Activated T-helper 17 cell treated with anti-CD3 and anti-CD28 coated beads, Interleukin-2, amount 50 U/mL, for 72 hours (primary cell): Measurements from ENCODE around the gene CDK17. TPM values are rescaled to one million over a fixed set of nuclear protein-coding genes. Genes with fewer than 3 reads are reported as not detected.
"Not testable (repeated sequence)": the region's sequence is repeated elsewhere in the genome, so short reads cannot be mapped to it uniquely, and the experiment has no call there.

Experiments used
- ATAC-seq: fragments of 150-1000 bp; cut with Tn5 transposase; replicated peaks from 2 replicates; pipeline ENCODE4 v1.10.0; 2021; ENCODE audit warnings: mild to moderate bottlenecking, moderate library complexity
- H3K27ac Mint-ChIP-seq: one replicate; pipeline ENCODE4 v1.8.0; 2022; ENCODE audit warnings: mixed read lengths
- H3K27me3 Mint-ChIP-seq: one replicate; pipeline ENCODE4 v1.8.0; 2022; ENCODE audit warnings: mixed read lengths
- H3K36me3 Mint-ChIP-seq: one replicate; pipeline ENCODE4 v1.8.0; 2022; ENCODE audit warnings: low read depth, mild to moderate bottlenecking, mixed read lengths
- H3K4me1 Mint-ChIP-seq: one replicate; pipeline ENCODE4 v1.8.0; 2022; ENCODE audit warnings: mixed read lengths
- H3K4me3 Mint-ChIP-seq: one replicate; pipeline ENCODE4 v1.8.0; 2022; ENCODE audit warnings: mild to moderate bottlenecking, mixed read lengths
- H3K9me3 Mint-ChIP-seq: one replicate; pipeline ENCODE4 v1.8.0; 2022; ENCODE audit warnings: mixed read lengths
- total RNA-seq, 2 donors: library from RNA; stranded (reverse); gene quantifications; one replicate each; pipeline ENCODE4 v1.2.3, GENCODE V29; 2022

The CDK17 gene
- total RNA-seq, result 10 to 100 TPM; 28.5 to 38.1 TPM

DNA sequence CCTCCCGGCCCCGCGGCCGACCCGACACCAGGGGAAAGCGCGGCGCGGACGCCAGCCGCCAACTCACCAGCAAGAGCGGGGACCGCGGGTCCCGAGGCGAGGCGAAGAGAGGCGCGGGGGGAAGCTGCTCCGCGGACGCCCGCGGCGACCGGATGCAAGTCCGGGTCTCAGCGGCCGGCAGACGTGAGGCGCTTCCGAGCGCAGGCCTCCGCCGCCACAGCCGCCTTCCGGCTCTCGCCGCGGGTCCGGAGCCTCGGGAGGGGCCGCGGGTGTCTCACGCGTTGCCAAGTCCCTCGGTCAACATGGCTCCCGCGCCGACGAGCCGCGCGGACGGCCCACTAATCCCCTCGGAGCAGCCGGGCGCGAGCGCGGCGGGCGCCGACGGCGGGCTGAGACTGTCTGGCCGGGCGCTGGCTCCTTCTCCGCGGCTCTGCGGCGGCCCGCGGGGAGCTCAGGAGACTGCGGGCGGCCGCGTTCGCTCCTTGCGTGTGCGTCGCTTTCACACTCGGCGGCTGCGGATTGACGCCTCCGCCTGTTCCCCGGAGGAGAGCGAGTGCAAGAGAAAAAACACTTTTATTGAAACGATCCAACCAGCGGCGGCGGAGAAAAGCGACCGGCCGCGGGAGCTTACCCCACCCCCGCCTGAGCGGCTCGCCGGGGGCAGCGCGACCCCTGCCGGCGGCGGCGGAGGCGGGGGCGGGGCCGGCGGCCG lies at the start of gene CDK17:
CDK17 (minus strand) TSS at position 521 of the 712 bp plus-strand sequence. CDS start 65,603 bp downstream, outside the sequence.
- H3K9me3 Mint-ChIP-seq, result no peaks in the 10 kb centered on the region
- peaks cover 27% of the 10 kb centered on the region for H3K4me1 Mint-ChIP-seq
- peak; percentile 66 for ATAC-seq
- H3K27ac Mint-ChIP-seq, result peak within 1 kb of the TSS; percentile 92
- peak within 1 kb of the TSS; percentile 95 for H3K4me3 Mint-ChIP-seq
- no peaks in the 10 kb centered on the region for H3K27me3 Mint-ChIP-seq
- peaks cover 11% of the 10 kb centered on the region for H3K36me3 Mint-ChIP-seq

DNA sequence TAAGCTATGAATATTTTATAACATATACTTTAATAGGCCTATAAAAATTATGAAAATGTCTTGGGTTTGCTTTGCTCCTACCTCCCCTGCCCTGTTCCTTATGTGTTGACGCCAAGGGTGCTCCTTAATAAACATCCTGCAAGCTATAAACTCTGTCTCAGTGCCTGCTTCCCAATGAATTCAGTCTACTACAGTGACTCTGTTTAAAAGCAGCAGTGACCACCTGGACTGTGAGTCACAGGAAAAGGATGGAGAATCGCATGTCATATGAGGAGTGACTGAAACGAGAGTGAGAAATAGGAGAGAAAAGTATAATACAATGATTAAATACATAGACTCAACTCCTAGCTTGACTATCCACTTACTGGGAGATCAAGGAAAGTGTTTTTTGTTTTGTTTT lies 48.1 kb upstream of the CDK17 start:
- Mint-ChIP-seq H3K36me3 (no peaks in the 10 kb centered on the region), H3K9me3 (no peaks in the 10 kb centered on the region), H3K27me3 (no peaks in the 10 kb centered on the region), H3K4me1 (peaks cover 14% of the 10 kb centered on the region), H3K27ac (no peak overlapping the region), H3K4me3 (no peak overlapping the region)
- ATAC-seq, result no peak

DNA sequence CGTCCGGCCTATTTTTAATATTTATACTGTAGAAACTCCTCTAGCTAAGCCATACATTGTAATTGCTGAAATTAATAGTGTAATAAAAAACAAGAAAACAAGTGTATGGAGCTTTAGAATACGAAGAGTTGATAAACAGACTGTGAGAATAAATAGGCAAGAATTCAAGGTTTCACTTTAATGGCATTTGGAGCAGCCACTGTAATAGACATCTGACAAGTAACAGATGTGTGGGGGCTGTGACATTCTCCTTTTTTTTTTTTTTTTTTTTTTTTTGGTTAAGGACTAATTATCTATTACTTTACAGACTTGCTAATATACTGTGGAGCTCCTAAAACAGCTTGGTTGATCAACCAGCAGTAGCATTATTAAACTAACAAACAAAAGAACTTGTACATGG lies 47.0 kb upstream of the CDK17 start:
- no peak for ATAC-seq
- H3K27me3 Mint-ChIP-seq, result no peaks in the 10 kb centered on the region
- H3K36me3 Mint-ChIP-seq, result no peaks in the 10 kb centered on the region
- H3K4me3 Mint-ChIP-seq, result no peak overlapping the region
- H3K27ac Mint-ChIP-seq, result peak overlapping the region; percentile 95
- peaks cover 14% of the 10 kb centered on the region for H3K4me1 Mint-ChIP-seq
- no peaks in the 10 kb centered on the region for H3K9me3 Mint-ChIP-seq

DNA sequence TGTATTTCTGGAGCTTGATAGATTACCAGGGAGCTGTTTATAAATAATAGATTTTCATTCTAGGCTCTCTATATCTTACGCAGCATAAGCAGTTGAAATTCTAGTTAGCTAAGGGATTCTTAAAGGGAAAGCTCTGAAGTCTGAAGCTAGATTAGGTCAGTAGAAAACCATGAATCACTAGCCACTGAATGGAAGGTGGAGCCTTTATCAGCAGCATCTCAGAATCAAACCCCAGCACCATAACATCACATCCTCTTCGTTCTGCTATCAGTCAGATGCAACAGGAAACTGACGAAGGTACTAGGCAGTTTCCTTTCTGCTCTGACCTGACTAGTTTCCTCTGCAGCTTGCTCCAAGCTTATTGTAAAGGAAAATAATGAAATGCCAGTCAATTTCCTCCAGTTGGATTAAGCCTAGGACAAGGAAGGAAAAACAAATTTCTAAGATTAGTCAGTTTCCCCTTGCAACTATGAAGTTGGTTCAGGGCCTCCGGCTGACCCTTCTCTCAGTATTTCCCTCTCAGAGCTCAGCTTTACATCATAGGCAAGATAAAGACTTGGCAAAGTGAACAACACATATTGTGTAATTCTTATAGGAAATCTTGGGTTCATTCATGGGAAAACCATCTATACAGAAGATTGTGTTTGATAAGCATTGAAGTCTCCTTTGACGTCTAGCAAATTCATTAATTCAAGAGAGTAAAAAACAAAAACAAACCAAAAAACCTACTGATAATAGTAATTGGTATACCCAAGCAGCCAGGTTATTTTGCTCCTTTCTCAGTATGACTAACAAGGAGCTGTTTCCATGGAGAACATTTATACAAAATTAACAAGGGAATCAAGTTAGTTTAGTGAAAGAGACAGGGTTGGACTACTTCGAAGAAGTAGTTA lies 45.7 kb upstream of the CDK17 start:
- Mint-ChIP-seq H3K9me3 (no peaks in the 10 kb centered on the region), H3K27ac (peak overlapping the region; percentile 95), H3K4me3 (peak overlapping the region; percentile 81), H3K27me3 (no peaks in the 10 kb centered on the region), H3K4me1 (peaks cover 20% of the 10 kb centered on the region), H3K36me3 (no peaks in the 10 kb centered on the region)
- peak; percentile 99 for ATAC-seq

DNA sequence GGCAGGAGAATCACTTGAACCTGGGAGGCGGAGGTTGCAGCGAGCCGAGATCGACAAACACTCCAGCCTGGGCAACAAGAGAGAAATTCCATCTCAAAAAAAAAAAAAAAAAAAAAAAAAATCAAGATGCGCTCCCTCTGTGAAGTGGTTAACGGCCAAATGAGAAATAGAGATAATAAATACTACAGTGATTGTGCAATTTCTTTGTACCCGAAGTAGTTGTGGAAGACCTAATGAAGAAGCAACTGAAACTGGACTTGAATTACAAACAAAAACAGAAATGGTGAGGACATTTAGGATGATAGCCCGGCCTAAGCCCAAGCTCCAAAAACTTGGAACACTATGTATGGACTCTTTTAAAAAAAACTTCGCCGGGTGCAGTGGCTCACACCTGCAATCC lies 44.2 kb upstream of the CDK17 start:
- no peaks in the 10 kb centered on the region for H3K9me3 Mint-ChIP-seq
- no peaks in the 10 kb centered on the region for H3K27me3 Mint-ChIP-seq
- no peak for ATAC-seq
- peaks cover 20% of the 10 kb centered on the region for H3K4me1 Mint-ChIP-seq
- H3K36me3 Mint-ChIP-seq, result no peaks in the 10 kb centered on the region
- peak overlapping the region; percentile 81 for H3K4me3 Mint-ChIP-seq
- peak overlapping the region; percentile 52 for H3K27ac Mint-ChIP-seq

DNA sequence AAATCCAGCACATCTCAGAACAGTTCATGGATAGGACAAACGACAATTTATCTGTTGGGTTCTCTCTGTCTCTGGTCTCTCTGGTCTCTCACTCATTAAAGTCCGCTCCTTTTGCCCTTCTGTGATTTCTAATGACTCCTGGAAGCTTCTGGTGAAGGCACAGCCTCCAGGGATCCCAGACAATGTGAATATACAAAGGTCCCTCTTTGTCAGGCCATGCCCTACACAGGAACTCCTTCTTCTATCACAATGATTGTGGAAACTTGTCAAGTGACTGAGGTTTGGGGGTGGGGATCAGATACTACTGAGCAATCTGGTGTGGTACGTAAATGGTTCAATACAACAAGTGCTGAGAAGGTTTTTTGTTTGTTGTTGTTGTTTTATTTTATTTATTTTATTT lies 42.7 kb upstream of the CDK17 start:
- Mint-ChIP-seq H3K4me3 (no peak overlapping the region), H3K27me3 (no peaks in the 10 kb centered on the region), H3K4me1 (peaks cover 20% of the 10 kb centered on the region), H3K36me3 (no peaks in the 10 kb centered on the region), H3K27ac (no peak overlapping the region), H3K9me3 (no peaks in the 10 kb centered on the region)
- no peak for ATAC-seq

DNA sequence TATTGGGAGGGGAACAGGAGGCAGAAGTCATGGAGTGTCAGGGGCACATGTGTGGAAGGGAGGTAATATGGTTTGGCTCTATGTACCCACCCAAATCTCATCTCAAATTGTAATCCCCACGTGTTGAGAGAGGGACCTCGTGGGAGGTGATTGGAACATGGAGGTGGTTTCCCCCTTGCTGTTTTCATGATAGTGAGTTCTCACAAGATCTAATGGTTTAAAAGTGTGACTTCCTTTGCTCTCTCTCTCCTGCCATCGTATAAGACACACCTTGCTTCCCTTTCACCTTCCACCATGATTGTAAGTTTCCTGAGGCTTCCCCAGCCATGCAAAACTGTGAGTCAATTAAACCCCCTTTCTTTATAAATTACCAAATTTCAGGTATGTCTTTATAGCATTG lies 41.6 kb upstream of the CDK17 start:
- Mint-ChIP-seq H3K27me3 (no peaks in the 10 kb centered on the region), H3K4me3 (no peak overlapping the region), H3K36me3 (no peaks in the 10 kb centered on the region), H3K9me3 (no peaks in the 10 kb centered on the region), H3K27ac (no peak overlapping the region), H3K4me1 (peaks cover 20% of the 10 kb centered on the region)
- no peak for ATAC-seq

DNA sequence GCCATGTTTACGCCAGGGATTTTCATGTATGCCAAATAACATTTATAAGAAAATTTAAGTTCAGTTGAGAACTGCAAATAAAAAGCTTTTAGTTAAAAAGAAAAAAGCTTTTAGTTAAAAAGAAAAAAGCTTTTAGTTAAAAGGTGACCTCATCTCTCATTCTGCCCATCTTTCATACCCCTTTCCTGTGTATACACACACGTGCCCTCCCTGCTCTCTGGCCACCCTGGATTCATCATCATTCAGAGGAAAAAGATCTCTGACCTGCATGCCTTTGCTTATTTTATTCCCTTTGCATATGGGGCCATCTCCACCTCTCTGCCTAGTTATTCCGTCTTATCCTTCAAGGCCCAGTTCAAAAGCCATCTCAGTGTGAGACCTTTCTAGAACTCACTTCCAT lies 38.1 kb upstream of the CDK17 start:
- H3K36me3 Mint-ChIP-seq, result no peaks in the 10 kb centered on the region
- no peaks in the 10 kb centered on the region for H3K27me3 Mint-ChIP-seq
- no peaks in the 10 kb centered on the region for H3K9me3 Mint-ChIP-seq
- no peak overlapping the region for H3K4me3 Mint-ChIP-seq
- ATAC-seq, result no peak
- H3K27ac Mint-ChIP-seq, result no peak overlapping the region
- peaks cover 12% of the 10 kb centered on the region for H3K4me1 Mint-ChIP-seq

DNA sequence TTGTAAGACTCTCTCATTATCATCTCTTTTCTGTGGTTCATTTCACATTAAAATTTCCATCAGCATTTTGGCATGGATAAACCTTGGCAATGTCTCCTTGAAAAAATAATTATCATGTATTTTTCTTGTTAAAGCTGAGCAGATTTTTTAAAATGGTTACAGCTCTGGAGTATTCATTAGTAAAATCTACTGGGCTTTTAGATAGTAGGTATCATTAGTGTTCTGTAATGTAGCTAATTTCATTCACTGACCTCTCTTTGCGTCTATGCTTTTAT lies 36.9 kb upstream of the CDK17 start:
- Mint-ChIP-seq H3K4me3 (no peak overlapping the region), H3K27me3 (no peaks in the 10 kb centered on the region), H3K36me3 (no peaks in the 10 kb centered on the region), H3K4me1 (peaks cover 11% of the 10 kb centered on the region), H3K9me3 (no peaks in the 10 kb centered on the region), H3K27ac (no peak overlapping the region)
- ATAC-seq, result no peak

DNA sequence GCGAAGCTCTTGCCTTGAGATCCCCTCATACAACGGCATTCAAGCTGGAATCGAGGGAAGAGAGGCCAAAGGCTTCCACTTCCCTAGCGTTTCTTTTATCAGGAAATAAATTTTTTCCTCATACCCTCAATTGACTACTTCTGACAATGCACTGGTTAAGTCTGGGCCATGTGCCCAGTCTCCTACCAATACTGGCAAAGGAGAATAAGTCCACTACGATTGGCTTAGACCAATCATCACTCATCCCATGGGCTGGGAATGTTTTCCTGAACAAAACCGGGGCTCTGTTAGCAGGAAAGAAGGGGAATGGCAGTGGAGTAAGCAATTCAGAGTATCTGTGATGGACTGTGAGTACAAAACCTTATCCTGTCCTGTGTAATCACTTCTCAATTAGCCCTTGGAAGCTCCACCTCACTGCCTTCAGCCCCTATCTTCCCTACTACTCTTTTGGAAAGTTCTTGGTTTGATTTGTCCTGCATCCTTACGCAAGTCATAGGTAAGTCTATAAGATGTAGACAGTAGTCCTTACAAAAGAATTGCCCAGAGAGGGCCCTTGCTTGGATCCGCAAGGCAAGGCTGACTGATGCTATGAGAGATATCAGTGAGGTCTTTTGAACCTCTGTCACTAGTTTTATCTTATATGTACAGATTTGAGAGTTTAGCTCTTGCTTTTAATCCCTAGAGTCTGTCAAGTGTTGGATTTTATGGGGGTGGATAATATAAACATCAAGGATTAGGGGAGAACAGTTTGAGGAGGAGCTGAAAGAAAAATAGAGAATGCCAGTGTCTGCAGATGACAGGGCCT lies 36.3 kb upstream of the CDK17 start:
- Mint-ChIP-seq H3K4me1 (peaks cover 6% of the 10 kb centered on the region), H3K9me3 (no peaks in the 10 kb centered on the region), H3K4me3 (no peak overlapping the region), H3K36me3 (no peaks in the 10 kb centered on the region), H3K27ac (no peak overlapping the region), H3K27me3 (no peaks in the 10 kb centered on the region)
- ATAC-seq, result no peak

DNA sequence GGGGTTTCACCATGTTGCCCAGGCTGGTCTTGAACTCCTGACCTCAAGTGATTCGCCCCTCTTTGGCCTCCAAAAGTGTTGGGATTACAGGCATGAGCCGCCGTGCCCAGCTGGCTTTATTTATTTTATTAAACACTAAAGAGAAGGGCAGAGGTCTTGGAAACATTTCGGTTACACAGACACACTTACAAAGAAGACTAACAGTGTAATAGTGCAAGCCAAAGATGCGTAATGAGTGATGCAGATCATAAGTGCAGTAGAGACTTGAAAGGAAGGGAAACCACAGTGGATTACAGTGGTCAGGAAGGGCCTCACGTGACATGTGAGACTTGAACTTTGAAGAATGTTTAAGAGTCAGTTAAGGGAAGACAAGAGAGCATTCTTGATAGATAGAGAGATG lies 33.9 kb upstream of the CDK17 start:
- no peaks in the 10 kb centered on the region for H3K27me3 Mint-ChIP-seq
- no peaks in the 10 kb centered on the region for H3K9me3 Mint-ChIP-seq
- H3K27ac Mint-ChIP-seq, result peak overlapping the region; percentile 20
- peak overlapping the region; percentile 37 for H3K4me3 Mint-ChIP-seq
- H3K36me3 Mint-ChIP-seq, result no peaks in the 10 kb centered on the region
- H3K4me1 Mint-ChIP-seq, result peaks cover 6% of the 10 kb centered on the region
- peak; percentile 100 for ATAC-seq

DNA sequence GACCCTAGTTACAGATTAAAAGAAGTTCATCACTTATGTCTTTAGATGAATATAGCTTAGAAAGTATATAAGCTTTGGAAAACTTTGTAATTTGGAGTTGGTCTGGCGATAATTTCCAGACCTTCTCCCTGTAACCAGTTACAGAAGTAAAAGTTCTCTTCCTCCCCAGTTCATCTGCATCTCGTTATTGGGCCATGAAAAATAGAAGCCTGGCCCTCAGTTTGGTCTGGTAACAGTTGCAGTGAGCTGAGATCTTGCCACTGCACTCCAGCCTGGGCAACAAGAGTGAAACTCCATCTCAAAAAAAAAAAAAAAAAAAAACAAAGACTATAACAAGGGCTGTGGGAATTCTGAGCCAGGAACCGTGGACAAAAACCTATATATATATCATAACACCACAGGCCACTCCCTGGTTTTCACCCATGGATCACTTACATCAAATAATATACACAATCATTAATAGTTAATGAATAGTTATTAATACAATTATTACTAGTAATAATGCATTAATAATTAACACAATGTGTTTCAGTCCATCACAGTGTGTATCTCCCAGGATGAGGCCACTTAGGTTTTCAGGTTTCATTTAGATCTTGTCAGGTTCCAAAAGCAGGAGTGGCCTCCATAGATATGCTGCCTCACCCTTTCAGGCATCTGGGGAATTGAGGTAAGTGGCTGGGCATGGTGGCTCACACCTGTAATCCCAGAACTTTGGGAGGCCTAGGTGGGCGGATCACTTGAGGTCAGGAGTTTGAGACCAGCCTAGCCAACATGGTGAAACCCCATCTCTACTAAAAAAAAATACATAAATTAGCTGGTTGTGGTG lies 32.5 kb upstream of the CDK17 start:
- H3K4me3 Mint-ChIP-seq, result not testable (repeated sequence)

DNA sequence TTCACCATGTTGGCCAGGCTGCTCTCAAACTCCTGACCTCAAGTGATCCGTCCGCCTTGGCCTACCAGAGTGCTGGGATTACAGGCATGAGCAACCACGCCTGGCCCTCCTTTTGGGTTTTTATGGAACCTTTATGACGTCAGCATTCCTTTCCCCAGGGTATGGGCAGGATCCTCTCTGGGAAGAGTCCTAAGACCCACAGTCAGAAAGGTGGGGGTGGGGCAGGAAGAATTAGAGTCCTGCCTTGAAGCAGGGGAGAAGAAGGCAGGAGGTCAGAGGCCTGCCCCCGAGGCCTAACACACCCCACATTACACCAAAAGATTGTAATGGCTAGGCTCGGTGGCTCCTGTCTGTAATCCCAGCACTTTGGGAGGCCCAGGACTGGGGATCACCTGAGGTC lies 30.8 kb upstream of the CDK17 start:
- no peaks in the 10 kb centered on the region for H3K9me3 Mint-ChIP-seq
- peaks cover 15% of the 10 kb centered on the region for H3K4me1 Mint-ChIP-seq
- no peaks in the 10 kb centered on the region for H3K36me3 Mint-ChIP-seq
- ATAC-seq, result no peak
- no peak overlapping the region for H3K27ac Mint-ChIP-seq
- H3K4me3 Mint-ChIP-seq, result no peak overlapping the region
- no peaks in the 10 kb centered on the region for H3K27me3 Mint-ChIP-seq

More for the DNA sequence above, 32.5 kb upstream of the CDK17 start:
- not testable (repeated sequence) for ATAC-seq, H3K4me1 Mint-ChIP-seq, H3K27me3 Mint-ChIP-seq, H3K9me3 Mint-ChIP-seq, H3K36me3 Mint-ChIP-seq, H3K27ac Mint-ChIP-seq

DNA sequence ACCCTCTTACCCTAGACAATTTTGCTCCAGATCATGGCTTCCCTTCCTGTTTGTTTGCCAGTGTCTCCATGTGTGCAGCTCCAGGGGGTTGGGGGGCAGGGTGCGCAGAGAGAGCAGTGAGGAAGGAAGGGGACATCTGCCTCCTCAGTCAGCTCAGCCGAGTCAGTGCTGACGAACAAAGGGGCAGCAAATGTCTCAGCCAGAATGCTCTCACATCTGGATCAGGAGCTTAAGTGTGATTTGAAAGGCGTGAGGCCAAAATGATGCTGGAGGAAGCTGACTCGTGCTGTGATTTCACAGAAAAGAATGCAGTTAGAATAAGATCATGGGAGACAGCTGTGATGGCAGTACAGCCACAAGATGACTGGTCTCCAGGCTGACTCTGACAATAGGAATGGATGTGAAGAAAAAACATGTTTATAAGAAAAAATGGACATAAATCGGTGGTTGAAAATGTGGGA lies 27.1 kb upstream of the CDK17 start:
- Mint-ChIP-seq H3K36me3 (no peaks in the 10 kb centered on the region), H3K9me3 (no peaks in the 10 kb centered on the region), H3K4me1 (peaks cover 19% of the 10 kb centered on the region), H3K27me3 (no peaks in the 10 kb centered on the region), H3K27ac (peak overlapping the region; percentile 79), H3K4me3 (peak overlapping the region; percentile 37)
- ATAC-seq, result peak; percentile 64
